HG03575 (cell line): ENCODE data around the gene COQ10B.
A peak's percentile ranks its signal among the peaks of the same experiment; 100 is the strongest.
"Not testable (repeated sequence)": the region's sequence is repeated elsewhere in the genome, so short reads cannot be mapped to it uniquely, and the experiment has no call there.

Experiments used
- ATAC-seq: cut with Tn5 transposase; IDR thresholded peaks from one replicate; pipeline ENCODE4 v1.9.1; 2021; ENCODE audit not compliant: unreplicated experiment, insufficient number of reproducible peaks, low FRiP score; ENCODE audit errors: extremely low read depth

COQ10B gene

DNA sequence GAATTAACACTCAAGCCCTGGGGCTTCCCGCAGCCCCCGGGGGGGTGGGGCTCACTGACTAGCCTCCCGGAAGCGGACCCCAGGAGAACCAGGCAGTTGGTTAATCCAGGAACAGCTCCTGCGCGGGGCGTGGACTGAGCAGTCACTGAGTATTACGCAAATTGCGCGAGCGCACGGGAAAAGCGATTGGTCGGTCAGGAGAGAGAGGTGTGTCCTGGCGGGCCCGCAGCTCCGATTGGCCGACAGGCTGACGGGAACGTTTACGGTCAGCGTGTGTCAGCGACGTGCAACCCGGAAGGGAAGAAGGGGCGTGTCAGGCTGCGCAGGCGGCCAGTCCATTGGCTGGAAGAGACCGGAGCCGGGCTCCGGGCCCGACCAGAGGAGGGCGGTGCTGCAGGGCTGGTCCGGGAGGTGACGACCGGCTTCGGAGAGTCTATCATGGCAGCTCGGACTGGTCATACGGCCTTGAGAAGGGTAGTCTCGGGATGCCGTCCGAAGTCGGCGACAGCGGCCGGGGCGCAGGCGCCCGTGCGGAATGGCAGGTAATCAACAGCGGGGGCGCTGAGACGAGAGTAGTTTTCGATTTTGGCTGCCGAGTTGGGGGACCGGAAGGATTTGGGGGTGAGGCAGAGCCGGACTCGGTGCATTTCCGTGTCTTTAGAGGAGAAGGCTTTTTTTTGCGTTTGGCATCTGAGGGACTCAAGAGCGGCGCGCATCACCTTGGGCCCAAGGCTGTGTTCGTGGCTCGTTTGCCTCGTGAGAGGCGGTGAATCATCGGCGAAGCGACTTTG, at the start of gene COQ10B:
TSS of gene COQ10B (plus strand) at position 430 of the 791 bp plus-strand sequence. CDS start at position 439, 9 bp downstream.
- peak; percentile 92 for ATAC-seq

DNA sequence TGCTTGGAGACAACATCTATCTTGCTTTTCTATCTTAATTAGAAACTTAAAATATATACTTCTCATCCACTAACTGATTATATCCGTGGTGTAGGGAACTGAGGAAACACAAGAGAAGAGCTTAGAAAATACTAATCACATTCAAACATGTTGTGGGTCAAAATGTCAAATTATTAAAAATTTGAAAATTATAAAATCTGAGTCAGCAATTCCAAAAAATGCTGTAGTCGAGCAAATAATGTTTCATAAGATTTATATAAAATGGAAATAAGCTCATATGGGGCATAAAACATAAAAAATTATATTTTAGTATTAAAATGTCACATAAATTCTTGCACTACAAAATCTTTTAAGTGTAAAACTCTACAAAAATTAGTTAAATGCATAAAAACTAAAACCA, 47.8 kb upstream of the COQ10B start:
- no peak for ATAC-seq

DNA sequence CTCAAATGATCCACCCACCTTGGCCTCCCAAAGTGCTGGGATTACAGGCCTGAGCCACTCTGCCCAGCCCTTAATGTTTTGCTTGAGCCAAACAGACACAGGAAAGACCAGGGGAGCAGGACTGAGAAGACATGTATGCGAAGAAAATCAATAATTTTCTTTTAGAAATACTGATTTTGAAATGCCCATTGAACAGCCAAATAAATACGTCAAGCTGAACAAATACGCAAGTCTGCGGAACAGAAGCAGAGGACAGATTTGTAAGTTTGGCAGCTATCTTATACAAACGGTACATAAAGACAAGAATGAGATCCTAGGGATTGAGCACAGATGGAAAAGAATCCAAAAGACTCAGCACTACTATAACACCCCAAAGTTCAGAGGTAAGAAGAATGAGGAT, 39.3 kb upstream of the COQ10B start:
- ATAC-seq: no peak

DNA sequence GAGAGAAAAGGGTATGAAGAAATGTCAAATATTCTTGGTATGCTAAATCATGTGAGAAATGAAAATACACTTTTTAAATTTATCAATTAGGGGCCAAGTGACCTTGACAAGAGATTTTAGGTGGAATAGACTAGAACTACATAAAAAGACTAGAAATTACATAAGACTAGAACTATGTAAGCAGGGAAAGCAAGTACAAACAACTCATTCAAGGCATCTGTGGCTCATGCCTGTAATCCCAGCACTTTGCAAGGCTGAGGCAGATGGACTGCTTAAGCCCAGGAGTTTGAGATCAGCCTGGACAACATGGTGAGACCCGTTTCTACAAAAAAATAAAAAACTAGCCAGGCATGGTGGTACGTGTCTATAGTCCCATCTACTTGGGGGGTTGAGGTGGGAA, 38.8 kb upstream of the COQ10B start:
- no peak for ATAC-seq

DNA sequence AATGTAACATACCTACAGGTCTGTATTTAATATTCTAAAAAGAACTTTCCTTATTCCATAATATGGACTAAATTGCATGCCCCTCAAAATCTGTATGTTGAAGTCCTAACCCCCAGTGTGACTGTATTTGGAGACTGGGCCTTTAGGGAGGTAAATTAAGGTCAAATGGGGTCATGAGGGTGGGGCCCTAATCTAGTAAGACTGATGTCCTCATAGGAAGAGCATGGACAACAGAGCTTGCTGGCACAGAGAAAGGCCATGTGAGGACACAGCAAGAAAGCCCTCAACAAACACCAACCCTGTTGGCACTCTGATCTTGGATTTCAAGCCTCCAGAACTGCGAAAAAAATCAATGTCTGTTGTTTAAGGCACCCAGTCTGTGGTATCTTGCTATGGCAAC, 37.1 kb upstream of the COQ10B start:
- no peak for ATAC-seq

DNA sequence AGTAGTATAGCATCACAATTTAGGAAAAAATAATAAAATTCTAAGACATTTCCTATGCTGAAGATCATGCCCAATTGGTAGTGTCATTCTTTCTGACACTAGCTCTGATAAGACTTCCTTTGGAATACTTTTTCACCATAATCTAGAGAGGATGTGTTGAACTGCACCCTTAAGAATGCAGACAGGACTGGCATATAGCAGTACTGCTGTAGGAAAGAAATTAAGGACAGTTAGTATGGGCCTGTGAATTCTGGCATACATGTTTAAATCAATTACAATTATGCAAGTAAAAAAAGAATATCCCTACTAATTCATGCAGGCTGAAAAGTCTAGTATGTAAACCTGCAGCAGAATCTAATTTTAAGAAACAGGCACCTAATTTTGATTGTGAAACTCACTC, 33.9 kb upstream of the COQ10B start:
- no peak for ATAC-seq

DNA sequence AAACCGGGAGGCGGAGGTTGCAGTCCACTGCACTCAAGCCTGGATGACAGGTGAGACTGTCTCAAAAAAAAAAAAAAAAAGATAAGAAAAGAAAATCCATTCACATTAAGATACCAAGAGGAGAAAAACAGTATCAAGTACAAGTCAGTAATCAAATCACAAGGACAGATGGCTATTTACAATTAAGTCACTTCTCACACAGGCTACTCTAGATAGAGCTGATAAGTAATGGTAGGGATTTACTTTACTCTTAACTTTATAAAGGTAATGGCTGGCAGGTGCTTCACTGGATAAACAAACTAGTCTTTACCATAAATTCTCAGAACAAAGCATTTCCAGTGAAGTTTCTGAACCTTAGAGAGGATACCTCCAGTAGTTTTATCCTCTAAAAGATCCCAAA, 30.0 kb upstream of the COQ10B start:
- ATAC-seq: no peak

DNA sequence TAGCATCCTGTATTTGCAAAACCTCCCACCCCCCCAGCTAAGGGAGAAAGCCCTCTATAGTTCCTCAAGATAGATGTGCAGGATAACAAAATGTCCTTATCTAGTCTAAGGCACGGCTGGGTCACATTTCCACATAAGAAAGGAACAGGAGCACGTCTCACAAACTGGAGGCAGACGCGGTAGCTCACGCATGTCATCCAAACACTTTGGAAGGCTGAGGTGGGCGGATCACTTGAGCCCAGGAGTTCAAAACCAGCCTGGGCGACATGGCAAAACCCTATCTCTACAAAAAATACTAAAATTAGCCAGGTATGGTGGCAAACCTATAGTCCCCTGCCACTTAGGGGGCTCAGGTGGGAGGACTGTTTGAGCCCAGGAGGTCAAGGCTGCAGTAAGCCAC, 27.8 kb upstream of the COQ10B start:
- no peak for ATAC-seq

DNA sequence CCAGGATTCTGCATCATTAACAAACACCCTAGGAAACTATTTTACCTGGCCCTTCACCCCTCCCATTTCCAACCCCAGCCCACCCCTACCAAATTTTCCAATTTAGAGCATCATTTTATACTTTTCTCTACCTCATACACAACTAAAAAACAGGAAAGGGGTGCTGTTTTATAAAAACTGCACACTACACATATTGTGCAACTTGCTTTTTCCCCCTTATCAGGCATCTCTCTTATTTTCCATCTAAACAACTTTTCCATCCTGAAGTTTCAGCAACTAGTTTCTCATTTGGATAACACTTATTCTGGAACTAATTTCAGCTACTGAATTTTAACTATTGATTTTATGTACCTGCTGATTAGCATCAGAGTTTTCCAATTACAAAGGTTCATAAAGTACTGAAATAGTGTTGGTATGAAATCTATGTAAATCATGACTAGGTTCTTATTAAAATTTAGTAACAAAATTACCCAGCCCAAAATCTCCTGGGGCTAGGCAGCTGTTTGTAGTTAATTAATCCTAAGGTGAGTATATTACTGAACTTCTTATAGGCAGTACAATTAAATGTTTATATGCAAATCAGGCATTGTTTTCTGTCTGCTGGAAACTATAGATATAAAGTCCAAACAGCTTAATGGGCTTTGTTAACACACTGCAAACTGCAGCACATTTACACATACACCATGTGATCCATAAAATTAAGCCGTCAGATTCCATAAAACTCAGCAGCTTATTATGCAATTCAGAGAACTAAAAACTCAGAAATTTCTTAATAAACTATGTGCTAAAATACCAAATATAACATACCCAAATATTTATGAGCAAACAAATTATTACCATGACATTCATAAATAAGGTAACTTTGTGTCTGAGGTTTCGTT, 26.4 kb upstream of the COQ10B start:
- no peak for ATAC-seq

DNA sequence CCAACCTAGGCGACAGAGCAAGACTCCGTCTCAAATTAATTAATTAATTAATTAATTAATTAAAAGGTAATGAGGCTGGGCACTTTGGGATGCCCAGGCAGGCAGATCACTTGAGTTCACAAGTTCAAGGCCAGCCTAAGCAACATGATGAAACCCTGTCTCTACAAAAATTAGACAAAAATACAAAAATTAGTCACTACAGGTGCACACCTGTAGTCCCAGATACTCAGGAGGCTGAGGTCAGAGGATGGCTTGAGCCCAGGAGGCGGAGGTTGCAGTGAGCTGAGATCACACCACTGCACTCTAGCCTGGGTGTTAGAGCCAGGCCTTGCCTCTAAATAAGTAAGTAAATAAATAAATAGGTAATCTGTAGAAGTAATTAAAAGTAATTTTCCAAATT, 25.4 kb upstream of the COQ10B start:
- ATAC-seq: no peak

DNA sequence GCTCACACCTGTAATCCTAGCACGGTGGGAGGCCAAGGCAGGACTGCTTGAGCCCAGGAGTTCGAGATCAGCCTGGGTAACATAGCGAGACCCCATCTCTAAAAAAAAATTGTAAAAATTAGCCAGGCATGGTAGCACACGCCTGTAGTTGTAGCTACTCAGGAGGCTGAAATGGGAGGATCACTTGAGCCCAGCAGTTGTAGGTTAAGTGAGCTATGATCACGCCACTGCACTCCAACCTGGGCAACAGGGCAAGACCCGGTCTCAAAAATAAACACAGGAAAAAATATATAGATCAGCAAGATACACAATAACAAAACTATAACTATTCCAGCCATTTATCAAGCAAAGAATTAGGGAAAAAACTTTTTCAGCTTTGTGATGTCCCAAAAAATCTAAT, 21.5 kb upstream of the COQ10B start:
- no peak for ATAC-seq

DNA sequence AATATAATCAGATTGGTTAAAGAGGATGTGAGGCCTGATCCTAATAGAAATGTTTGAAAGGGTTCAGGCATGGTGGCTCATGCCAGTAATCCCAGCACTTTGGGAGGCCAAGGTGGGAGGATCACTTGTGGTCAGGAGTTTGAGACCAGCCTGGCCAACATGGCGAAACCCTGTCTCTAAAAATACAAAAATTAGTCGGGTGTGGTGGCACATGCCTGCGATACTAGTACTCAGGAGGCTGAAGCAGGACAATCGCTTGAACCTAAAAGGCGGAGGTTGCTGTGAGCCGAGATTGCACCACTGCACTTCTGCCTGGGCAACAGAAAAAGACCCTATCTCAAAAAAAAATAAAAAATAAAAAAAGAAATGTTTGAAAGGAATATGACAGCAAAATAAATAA, 20.8 kb upstream of the COQ10B start:
- not testable (repeated sequence) for ATAC-seq

DNA sequence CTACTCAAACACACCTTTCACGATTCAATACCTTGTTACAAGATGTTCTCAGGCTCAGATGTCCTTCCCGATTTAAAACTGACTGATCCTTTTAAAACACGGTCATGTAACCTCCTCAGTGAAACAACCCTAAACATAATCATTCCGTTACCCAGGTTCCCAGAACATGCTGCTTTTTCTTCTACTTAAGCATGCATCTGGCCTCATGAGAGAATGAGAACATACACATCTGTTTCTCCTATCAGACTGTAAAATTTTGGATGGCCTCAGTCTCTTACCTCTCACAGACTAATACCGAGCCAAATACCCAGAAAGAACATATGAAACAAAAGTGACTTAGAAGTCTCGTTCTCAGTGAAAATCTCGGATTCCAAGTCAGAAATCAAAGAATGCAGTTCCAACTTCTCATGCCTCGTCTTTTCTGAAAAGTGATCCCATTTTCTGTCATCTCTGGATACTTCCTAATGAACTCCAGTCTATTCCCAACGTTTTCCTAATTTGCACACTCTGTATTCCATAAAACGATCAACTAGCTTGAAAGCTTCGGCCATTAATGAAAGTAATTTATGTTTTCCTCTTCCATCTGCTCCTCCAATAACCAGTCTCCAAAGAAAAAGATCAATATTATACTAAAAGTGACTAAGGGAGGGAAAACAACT, 19.4 kb upstream of the COQ10B start:
- no peak for ATAC-seq

DNA sequence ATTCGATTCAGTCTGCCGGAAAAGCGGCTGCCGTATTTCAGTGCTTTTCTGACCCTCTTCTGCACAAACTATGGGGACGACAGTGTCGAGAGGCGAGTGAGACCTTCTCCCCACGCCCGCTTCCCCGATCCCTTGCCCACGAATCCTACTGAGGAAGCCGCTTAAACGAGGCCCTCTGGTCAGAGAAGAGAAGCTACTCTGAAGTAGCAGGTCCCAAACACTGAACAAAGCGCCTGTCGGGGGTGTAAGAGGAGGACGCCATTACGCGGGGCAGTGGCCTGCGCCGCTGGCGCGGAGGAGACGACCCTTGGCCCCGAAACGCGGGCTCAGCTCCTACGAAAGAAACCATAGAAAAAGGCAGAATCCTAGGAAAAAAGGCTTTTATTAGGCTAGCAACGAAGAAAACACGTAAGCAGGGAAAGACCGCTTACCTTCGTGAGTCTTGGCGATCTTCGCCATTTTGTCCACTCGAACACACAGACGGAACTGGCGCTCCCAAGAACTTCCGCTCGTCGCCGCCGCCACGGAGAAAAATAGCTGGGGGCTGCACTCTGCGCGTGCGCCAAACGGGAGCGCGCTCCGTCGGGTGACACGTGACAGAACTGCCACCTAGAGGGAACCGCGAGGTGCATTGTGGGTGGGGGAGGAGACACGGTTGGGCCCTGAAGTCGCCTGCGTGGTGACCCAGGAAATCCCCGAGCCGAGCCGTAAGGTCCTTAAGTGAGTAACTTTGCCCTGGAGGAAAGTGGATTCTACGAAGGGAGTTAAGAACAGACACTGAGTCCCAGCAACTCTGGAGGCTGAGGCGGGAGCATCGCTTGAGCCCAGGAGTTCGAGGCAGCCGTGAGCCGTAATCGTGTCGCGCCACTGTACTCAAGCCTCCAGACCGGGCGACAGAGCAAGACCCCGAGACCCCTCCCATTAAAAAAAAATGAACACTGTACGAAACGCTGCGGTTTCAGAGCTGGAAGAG, 18.5 kb upstream of the COQ10B start, which contains the start of gene SF3B1:
TSS of gene SF3B1 (minus strand) at position 488 of the 973 bp plus-strand sequence. CDS start at position 459, 29 bp downstream.
- peak; percentile 68 for ATAC-seq

DNA sequence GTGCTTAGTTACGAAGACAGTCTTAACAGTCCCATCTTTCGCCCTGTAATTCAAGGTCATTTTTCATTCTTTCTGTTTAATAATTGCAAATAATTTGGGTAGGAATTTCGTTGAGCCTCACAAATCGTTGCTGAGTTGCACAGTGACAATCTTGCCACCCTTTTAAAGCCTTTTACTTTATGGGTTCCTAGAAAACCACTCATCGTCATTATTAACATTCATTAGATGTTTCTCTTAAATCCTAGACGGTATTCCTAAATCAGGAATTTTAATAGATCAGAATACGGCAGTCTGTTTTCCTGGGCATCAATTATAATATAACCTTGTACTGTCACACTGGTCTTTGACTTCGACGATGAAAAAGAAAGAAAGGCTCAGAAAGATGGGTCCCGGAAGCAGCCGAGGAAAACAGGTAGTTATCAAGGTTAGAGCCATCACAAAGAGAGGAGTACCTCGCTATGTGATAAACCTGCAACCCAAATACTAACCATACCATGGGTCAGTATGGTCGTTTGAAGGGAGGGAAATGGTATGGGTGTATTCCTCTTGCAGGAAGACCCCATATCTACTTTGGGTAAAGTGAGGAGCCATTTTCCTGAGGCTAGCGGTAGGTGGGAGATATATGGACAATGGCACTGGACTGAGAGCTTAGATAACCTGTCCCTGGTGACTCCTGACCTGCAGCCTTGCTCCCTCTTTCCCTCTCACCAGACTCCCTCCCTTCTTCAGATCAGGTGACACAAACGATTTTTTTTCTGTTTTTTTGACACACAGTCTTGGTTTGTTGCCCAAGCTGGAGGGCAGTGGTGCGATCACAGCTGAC, 17.5 kb upstream of the COQ10B start:
- ATAC-seq: no peak

DNA sequence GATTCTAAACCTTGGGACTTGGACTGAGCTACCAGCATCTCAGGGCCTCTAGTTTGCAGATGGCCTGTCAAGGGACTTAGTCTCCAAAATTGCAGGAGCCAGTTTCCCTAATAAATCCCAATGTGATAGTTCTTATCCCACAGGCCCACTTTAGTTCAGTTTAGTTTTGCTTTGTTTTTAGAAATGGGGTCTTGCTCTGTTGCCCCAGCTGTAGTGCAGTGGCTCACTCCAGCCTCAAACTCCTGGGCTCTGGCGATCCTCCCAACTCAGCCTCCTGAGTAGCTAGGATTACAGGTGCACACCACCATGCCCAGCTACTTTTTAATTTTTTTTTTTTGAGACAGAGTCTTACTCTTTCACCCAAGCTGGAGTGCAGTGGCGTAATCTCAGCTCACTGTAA, 16.0 kb upstream of the COQ10B start:
- ATAC-seq: no peak

DNA sequence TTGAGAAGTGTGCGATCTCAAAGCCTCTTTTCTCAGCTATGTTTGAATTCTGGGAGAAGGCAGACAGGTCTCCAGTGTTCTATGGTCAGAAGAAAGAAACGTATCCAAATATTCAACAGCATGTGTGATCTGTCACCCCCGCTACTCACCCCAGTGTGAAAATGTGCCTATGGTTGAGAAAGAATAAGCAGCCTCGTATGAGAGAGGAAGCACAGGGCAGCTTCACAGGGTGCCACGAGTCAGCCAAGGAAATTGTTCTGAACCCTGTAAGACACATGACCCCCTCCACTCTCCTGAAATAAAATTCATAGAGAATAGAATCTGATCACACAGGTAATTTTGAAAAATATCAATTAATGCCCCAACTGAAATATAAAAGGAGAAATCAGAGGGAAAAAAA, 10.5 kb upstream of the COQ10B start:
- no peak for ATAC-seq

DNA sequence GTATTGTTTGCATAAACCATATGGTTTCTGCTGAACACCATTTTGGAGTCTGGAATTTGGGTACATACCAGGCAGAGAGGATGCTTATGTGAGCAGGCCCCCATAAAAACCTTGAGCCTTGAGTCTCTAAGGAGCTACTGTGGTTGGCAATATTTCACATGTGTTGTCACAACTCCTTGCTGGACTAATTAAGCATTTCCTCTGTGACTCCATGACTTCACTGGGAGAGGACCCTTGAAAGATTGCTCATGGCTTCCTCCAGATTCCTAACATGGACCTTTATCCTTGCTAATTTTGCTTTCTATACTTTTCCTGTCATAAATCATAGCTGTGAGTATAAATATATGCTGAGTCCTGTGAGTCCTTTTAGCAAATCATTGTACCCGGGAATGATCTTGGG, 7.6 kb upstream of the COQ10B start:
- no peak for ATAC-seq
